D341Med (cell line): Measurements from ENCODE around the gene EVI5L.
"Not testable (repeated sequence)": the region's sequence is repeated elsewhere in the genome, so short reads cannot be mapped to it uniquely, and the experiment has no call there.

Experiments used
- DNase-seq: peaks from one replicate; pipeline ENCODE4 v3.0.0; 2012; ENCODE audit warnings: low spot score

EVI5L gene

DNA sequence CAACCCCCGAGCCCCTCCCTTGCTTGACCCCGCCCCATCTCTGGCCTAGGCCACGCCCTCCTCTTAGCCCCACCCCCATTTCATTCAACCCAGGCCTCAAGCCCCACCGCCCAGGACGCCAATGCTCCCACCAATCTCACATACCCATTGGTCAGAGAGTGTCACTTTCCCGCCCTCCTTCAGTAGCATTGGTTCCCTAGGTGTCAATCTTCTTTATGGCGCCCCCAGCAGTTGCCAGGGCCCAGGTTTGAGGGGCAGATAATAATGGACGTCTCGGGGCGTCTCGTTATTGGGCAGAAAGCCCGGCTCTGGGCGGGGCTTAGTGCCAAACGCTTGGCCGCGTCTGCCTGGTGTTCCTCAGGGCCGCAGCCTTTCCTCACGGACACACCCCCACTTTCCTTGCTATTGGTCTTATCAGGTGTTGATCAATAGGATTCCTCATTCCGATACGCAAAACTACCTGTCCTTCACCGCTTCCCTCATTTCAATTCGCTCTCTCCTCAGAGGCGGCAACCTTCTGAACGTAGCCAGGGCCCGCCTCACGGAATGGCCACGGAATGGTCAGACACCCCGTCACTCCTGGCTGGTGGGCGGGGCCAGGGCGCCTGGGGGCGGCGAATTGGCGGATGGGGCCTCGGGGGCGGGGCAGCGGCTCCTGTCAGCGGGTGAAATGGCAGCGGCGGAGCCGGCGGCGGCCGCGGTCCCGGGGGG, at the start of gene EVI5L:
EVI5L (plus strand) TSS at position 658 of the 711 bp plus-strand sequence. CDS start 16,325 bp downstream, outside the sequence.
- peak; percentile 98 for DNase-seq

DNA sequence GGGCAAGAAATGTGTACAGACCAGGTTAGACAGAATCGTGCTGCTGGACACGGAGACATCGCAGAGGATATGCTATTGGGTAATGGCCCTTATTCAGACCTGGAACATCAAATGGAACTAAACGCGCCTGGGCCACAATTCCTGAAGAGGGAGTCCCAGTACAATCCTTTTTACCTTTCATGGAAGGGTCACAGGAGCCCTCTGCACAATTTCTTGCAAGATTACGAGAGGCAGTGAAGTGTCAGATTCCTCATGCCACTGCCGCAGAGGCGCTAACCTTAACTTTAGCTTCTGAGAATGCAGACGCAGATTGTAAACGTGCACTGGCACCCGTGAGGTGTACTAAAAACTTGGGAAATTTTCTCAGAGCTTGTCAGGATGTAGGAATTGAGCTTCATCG, 48.9 kb upstream of the EVI5L start:
- DNase-seq, result no peak

DNA sequence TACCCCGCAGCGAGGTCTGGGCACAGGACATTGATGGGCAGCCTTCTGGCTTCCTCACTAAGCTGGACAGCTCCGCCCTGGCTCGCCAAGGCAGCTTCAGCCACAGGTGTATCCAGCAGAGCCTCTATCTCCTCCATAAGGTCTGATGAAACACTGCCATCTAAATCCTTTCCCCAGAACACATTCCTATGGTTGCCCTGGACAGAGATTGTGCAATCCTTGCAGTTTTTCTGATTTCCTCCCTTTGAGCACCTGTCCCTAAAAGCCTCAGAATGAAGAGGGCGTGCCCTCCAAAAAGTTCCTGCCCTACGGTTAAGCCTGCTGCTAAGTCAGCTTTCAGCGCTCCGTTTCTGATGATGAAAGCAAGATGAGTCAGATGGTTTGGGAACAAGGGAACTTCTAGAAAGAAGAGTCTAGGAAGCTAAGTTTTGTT, 46.0 kb upstream of the EVI5L start:
- DNase-seq, result no peak

DNA sequence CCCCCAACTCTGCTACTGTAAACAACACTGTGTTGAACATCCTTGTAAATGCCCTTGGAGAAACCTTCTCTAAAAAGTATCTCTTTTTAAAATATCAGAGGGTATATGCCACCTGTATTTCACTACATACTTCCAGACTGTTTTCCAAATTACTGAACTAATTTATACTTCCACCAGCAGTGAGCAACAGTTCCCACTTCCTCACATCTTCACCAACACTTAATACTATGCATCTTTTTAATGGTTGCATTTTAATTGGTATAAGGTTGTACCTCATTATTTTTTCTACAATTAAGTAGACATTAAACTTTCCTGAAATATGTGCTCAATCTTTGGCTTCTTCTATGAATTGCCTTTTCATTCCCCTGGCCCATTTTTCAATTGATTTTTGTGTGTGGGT, 45.2 kb upstream of the EVI5L start:
- no peak for DNase-seq

DNA sequence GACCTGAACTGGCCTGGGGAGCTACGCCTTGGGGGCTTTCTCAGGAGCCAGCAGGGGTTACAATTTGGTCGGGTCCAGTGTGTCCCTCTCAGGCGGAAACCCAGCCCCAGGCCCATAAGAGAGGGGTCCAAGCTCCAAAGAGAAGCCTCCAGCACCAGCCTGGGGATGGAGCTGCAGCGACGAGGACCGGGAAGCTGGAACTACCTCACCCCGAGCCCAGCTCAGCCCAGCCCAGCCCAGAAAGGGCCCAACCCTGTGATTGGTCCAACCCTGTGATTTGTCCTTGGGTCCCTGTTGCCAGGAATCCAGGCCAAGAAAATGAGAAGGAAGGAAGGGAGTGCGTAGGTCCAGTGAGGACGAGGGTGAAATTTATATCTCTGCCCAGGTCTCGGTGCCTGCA, 42.9 kb upstream of the EVI5L start:
- no peak for DNase-seq

DNA sequence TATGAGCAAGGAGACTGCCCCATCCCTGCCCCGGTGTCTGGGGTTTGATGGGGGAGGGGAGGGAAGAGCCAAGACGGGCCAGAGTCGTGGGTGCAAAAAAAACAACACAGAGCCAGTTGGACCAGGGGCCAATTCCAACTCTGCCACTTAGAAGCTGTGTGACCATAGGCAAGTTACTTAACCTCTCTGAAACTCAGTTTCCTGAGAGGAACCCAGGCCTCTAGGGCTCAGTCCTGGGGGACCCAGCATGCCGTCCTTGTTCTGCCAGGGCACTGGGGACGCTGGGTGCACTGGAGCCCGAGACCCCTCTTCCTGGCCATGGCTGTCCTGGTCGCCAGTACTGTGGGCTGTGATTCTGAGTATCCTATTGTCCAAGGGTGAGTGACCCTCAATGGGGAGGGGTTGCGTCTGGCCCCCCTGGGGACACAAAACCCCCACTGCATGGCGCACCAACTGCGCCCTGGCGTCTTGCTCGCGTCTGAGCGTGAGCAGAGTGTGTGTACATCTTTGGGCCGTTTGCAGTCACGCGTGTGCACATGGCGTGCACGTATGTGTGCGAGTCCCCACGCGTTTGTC, 42.3 kb upstream of the EVI5L start:
- DNase-seq, result no peak

DNA sequence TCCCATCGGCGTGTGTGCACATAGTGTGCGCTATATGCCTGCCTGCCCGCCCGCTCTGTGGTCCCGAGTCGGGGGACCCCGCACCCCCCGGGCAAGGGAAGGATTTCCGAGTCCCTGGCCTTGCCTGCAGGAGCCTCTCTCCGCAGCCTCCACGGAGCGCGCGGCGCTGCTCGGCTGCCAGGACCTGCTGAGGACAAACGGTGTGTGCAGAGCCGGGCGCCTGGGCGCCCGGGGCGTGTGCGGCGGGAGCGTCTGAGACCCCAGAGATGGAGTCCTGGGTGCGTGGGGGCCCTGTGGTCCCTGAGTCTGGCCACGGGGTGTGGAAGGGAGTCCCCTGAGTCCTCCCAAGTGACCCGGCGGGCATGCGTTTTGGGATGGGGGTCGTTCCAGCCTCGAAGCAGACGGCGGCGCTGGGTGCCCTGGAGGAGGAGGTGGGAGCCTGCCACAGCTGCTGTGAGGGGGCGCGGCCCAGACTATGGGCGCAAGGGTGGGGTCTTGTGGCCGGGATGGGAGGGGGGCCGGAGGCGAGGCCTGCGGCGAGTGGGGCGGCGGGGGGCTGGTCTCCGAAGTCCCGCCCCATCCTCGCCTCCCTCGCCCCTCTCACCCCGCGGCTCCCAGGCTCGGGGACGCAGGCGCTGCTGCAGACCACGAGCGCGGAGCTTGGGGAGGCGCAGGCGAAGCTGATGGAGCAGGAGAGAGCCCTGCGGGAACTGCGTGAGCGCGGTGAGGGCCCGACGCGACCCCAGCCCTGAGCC, 41.7 kb upstream of the EVI5L start:
- no peak for DNase-seq

DNA sequence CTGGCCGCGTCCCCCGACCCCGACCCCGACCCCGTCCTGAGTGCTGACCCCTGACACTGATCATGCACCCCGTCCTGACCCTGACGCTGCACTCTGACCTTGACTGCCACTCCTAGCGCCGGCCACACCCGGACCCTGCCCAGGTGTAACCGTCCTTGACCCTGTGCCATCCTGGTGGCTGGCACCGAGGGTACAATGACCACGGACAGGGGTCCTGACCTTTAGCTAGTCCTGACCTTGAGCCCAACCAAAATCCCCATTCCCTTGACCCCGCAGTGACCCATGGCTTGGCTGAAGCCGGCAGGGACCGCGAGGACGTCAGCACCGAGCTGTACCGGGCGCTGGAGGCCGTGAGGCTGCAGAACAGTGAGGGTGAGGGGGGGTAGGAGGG, 41.1 kb upstream of the EVI5L start:
- no peak for DNase-seq

DNA sequence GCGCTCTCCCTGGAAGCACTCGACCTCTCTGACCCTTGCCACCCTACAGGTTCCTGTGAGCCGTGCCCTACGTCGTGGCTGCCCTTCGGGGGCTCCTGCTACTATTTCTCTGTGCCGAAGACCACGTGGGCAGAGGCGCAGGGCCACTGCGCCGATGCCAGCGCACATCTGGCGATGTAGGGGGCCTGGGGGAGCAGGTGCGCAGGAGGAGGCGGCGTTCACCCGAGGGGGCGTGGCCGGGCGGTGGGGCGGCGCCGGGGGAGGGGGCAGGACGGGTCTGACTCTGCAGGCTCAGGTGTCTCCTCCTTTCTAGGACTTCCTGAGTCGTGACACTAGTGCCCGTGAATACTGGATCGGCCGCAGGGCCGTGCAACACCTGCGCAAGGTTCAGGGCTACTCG, 40.6 kb upstream of the EVI5L start:
- DNase-seq, result no peak

DNA sequence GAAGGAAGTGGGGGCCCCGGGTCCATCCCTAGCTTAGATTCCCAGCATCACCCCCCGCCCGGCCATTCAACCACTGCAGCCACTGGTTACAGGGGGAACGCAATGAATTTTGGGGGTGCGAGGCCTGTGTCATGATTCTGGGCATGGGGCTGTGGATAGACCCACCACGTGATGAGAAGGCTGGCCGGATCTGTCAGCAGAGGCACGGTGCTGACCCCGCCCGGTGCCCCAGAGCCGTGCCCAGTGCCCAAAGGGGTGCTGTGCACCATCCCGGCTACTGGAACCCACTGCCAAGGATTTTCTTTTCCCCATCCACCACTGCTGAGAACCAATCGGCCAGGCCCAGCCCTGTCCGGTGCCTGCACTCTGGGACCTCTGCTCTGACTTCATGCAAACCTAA, 39.6 kb upstream of the EVI5L start:
- no peak for DNase-seq

DNA sequence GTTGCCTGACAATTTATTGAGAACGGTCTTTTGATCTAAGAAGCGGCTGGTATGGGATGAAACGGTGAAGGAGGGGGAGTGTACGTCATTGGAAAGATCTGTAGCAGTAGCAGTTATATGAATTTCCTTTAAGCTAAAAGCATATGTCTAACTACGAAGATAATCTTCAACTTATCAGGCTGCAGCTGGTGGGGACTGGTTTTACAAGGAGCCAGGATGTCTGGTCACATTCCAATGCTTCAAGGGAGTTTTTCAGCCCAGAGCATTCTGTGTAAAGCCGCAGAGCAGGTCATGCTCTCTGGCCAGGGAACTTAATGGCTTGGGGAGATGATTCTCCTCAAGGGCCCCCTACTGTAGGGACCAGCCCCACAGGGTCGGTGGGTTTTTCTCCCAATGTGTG, 37.7 kb upstream of the EVI5L start:
- no peak for DNase-seq

DNA sequence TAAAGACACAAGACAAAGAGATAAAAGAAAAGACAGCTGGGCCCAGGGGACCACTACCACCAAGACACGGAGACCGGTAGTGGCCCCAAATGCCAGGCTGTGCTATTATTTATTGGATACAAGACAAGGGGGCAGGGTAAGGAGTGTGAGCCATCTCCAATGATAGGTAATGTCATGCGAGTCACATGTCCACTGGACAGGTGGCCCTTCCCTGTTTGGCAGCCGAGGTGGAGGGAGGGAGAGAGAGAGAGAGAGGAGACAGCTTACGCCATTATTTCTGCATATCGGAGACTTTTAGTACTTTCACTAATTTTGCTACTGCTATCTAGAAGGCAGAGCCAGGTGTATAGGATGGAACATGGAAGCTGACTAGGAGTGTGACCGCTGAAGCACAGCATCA, 37.3 kb upstream of the EVI5L start:
- not testable (repeated sequence) for DNase-seq

DNA sequence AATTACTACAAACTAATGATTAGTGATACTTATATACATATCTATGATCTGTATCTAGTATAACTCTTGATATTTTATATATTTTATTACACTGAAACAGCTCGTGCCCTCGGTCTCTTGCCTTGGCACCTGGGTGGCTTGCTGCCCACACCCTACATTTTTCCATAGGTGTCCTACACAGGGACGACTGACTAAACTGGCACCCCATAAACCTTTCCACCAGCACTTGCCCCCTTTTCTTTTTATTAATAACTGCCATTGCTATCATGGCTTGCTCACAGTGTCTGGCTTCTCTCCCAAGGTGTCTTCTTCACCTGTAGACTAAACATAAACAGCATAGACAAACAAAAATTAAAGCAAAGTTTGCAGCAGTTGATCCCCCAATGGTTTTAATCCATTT, 36.5 kb upstream of the EVI5L start:
- DNase-seq, result no peak

DNA sequence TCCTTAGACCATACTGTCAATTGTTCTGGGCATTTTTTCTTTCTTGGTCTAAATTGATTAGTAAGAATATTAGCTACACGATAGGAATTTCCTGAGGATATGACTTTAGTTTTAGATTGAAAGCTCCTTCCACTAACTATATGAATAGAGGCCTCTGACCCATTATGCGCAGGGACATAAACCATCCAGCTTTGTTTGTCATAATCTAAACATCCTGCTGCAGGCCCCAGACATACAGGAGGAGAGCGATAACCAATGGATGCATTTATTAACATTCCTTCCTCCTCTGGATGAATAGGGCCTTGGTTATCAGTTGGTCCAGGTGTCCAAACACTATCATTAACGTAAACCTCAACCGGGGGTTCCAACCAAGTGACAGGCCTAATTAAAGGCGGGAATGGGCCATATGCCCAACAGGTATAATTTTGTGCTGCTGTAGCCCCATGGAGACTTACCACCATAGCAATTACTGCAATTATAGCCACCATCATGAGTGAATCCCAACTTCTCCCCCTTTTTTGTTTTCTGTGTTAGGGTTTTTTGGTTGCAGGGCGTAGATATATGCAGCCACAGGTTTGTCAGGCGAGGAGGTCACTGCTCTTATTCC, 34.4 kb upstream of the EVI5L start:
- DNase-seq, result no peak

DNA sequence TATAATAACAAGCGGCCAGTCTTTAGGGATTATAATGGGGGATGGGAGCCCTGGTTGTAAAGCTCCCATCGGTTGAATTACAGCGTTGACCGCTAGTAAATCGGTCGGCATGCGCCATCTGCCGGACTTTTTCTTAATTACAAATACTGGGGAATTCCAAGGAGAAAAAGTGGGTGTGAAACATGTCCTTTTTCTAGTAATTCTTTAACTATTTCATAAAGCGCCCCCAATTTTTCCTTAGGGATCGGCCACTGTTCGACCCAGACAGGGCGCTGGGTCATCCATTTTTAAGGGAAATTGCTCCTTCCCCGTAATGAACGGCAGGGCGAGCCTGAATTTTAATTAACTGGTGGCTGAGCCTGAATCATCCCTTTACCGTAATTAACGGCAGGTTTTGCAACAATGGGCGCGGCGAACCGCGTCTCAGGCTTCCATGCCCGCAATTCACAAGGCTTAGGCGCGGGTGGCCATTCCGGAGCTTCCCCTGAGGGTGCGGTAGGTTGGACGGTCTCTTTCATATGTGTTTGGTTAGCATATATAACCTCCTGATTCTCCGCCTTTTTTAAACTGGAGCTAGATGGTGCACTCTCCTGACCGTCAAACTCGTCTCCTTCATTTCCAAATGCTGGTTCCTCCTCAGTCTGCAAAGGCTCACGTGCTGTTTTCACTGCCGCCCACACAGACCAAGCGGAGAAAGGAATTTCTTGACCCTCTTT, 30.2 kb upstream of the EVI5L start:
- peak; percentile 80 for DNase-seq

DNA sequence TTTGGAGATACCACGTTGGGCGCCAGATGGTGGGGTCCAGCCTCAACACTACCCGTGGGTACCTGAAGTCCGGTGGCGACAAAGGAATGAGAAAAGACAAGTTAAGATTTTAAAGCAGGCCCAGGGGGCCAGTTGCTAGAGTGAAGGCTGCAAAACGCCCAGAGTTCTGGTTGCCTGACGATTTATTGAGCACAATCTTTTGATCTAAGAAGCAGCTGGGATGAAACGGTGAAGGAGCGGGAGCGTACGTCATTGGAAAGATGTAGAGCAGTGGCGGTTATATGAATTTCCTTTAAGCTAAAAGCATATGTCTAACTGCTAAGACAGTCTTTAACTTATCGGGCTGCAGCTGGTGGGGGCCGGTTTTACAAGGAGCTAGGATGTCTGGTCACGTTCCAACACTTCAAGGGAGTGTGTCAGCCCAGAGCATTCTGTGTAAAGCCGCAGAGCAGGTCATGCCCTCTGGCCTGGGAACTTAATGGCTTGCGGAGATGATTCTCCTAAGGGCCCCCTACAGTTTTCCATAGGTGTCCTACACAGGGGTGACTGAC, 28.9 kb upstream of the EVI5L start:
- no peak for DNase-seq

DNA sequence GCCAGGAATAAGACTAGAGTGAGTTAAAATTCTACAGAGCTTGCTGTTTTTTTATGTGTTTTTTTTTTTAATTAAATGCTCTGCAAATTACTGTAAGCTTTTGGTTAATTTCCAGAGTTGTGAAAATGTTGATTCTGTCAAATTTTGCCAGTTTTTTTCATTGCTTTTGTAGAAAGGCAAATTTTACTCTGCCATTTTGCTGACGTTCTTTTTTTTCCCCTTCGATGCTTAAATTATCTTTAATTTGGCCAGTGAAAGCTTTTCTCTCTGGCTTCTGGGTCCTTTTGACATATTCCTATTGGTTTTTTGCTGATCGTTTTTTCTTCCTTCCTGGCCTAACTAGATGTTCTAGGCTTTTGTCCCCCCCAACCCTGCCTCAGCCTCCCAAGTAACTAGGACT, 23.8 kb upstream of the EVI5L start:
- no peak for DNase-seq

DNA sequence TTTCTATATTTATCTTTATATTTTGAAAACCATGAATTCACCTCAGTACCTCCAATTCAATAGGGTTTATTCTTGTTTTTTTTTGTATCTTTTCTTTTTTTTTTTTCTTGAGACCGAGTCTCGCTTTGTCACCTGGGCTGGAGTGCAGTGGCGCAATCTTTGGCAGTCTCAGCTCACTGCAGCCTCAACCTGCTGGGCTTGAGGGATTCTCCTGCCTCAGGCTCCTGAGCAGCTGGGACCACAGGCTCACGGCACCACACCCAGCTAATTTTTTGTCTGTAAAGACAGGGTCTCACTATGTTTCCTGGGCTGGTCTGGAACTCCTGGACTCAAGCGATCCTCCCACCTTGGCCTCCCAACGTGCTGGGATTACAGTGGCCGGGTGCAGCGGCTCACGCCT, 23.1 kb upstream of the EVI5L start:
- DNase-seq, result no peak

DNA sequence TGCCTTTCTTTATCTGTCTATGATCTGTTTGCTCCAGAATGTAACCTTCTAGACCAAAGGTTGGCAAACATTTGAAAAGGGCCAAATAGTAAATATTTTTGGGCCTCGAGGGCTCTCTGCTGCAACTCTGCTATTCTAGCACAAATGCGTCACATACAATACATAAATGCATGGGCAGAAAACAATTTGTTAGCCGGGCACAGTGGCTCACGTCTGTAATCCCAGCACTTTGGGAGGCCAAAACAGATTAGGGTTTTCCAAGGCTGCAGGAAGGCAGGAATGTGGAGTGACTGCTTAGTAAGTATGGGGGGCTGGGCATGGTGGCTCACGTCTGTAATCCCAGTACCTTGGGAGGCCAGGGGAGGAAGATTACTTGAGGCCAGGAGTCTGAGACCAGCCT, 21.9 kb upstream of the EVI5L start:
- DNase-seq, result no peak

DNA sequence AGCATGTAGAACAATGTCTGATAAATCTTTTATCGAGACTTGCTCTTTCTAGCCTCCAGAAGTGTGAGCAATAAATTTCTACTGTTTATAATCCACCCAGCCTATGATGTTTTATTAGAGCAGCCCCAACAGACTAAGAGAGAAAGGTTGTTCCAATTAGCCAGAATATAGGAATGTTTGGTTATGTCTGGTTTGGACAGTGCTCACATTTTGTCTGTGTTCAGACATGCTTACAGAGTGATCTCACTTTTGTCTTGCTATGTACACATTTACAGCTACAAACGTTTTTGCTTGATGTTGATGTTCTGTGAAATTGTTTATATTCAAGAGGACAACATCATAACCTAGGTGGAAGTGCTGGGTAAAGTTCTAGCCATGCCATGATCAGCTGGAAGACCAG, 18.0 kb upstream of the EVI5L start:
- DNase-seq, result no peak

DNA sequence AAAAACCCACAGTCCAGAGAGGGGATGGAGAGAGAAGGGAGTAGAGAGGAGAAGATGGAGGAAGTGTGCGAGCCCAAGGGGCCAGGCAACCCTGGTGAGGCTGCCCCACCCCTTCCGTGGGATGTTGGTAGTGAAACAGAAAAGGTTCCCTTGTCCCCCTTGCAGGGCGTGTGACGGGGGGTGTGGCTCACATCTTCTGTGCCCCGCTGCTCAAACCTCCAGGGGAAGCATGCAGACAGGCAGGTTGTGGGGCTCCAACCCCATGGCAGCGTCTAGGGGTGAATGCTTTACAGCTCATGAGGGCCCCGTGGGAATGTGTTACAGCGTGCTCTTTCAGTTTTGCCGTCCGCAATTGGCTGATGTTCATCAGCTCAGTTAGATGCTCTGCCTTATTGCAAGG, 14.7 kb upstream of the EVI5L start:
- DNase-seq, result no peak

DNA sequence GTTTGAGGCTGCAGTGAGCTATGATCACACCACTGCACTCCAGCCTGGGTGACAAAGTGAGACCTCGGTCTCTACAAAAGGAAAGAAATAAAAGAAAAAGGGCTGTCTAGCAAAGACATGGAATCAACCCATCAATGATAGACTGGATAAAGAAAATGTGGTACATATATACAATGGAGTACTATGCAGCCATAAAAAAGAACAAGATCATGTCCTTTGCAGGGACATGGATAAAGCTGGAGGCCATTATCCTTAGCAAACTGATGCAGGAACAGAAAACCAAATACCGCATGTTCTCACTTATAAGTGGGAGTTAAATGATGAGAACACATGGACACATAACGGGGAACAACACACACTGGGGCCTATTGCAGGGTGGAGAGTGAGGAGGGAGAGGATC, 14.0 kb upstream of the EVI5L start:
- DNase-seq, result not testable (repeated sequence)
